Ramos (cell line): ENCODE results near the gene PPFIA1.
"Not testable (repeated sequence)": the region's sequence is repeated elsewhere in the genome, so short reads cannot be mapped to it uniquely, and the experiment has no call there.

Experiments used
- in situ Hi-C: fragments of 300-500 bp; cut with MboI; formaldehyde crosslinking; loops from one replicate; pipeline ENCODE4 v1.14.3; 2022; ENCODE audit warnings: low sequenced_read_pairs; ENCODE audit not compliant: unreplicated experiment

The PPFIA1 gene

DNA sequence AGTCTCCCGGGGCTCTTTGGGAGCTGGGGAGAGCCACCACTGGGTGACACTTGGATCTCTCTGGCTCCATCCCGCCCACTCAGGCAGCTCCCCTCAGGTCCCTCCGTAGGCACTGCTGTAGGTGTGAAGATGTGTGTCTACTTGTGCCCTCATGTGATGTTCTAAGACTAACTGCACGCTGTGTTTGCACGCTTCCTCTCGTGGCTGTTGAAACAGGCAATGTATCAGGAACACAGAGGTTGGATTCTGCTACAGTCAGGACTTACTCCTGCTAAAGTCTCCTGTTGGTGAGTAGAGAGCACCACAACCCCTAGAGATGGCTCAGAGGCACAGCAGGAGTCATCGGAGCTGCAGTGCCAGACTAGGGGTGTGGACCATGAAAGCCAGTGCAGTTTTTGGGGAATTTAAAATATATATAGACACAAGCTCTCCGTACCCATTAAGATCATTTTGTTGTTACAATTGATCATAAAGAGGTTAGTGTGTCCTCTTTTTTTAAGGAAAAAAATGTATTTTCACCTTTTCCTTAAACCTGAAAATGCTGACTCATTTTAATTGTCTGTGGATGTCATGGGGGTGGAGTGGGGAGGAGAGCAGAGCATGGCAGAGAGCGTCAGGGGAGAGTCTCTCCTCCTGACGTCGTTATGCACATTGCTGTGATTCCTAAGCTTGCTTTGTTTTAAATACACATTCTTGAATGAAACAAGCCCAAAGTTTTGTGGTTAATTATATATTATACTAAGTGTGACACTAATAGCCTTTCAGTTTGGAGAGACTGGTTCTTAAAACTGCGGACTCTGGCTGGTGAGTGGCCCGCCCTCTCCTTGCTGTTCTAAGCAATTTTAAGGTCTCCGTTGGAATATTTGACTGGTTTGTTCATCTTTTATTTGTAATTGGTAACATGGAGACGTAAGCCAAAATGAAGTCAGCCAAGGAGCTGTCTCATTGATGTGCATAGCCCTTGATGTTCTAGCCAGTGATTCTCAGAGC, 111.7 kb downstream of the PPFIA1 start:
- in situ Hi-C loops: no loop called here

DNA sequence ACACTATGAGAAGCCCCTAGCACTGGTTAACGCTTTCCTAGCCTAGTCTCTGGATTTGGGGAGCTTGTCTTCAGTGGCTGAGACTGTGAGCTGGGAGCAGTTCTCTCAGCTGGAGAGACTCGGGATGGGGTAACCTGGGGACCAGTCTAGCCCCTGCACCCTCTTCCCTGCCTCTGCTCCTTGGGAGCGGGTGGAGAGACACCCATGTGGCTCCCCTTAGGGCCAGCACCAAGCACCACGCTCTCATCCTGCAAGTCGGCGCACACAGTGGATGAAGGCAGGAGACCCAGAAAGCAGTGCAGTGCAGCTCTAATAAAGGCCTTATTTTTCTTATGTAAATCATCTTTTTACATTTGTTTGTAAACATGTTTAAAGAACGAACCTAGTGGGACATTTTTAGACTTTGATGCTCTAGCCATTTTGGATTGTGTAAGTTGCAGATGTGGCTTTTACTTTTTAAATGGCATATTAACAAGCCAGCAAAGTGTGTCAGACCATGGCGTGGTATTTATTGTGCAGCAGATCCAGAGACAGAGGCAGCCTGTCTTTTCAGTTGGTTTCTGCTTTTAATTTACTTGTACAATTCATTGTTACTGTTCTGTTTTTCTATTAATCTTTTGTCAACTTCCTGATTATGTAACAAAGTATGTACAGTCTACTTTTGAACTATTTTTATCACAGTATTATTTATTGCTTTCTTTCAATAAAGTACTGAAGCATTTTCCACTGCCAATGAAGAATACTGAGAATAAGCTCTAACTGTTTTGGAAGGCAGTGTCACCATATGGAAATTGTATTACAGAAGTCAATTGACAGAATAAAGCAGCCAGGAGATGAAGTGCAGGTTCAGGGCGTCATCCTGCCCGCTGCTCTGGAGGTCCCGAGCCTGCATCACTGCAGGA, 113.4 kb downstream of the PPFIA1 start:
- in situ Hi-C loops: no loop called here

DNA sequence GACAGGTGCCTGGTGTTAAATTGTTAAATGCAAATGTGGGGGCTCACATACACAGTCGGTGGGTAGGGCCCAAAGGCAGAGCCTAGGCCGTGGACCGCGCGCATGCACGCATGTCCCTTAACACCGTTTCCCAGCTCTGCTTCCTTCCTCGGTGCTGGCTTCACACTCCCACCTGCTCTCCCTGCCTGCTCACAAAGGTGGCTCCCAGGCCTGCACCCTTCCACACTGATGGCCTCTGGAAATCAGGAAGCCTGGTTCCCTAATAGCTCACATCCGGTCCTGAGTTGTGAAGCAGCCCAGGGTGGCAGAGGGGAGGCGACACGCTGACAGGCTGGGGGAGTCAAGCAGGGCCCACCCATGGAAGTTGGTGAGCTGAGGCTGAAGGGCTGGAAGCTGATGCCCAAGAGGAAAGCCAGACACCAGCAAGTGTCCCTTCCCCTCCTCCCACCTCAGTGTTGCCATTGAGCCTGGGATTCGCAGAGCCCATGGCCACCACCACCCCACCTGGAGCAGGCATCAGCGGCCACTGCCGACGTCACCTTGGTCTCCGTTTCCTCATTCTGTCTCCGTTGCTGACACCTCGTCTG, 114.2 kb downstream of the PPFIA1 start:
- in situ Hi-C loops: no loop called here

DNA sequence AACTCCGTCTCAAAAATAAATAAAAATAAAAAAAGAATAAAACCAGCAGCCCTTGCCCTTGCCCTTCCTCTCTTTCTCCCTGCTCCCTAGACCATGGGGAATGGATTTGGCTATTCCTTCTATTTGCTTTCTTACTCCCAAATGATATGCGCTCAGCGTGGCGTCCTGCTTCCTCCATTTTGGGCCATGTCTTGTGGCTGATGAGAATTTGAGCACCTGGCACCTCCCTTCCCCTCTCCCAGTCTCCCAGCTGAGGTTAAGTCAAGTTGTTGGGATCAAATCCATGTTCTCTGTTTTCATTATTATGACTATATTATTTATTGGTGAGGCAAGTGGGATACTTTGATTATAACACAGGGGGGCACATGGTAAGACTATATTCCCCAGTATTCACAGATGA, 117.1 kb downstream of the PPFIA1 start:
- in situ Hi-C loops: no loop called here

DNA sequence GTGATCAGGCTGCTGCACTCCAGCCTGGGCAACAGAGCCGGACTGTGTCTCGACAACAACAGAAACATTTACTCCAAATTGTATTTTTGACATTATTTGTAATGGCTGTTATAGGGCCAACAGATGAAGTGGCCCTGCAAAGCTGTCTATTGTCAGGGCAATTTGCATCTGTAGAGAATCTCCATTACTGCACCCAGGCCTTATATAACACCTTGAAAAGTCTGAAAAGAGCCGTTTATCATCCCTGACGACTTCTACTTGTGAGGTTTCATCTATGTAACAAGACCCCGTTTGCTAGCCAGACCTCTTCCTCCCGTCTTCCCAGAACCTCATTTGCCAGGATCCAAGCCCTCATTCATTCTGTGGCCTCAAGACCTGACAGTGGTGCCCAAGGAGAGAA, 118.7 kb downstream of the PPFIA1 start:
- in situ Hi-C loops: no loop called here

DNA sequence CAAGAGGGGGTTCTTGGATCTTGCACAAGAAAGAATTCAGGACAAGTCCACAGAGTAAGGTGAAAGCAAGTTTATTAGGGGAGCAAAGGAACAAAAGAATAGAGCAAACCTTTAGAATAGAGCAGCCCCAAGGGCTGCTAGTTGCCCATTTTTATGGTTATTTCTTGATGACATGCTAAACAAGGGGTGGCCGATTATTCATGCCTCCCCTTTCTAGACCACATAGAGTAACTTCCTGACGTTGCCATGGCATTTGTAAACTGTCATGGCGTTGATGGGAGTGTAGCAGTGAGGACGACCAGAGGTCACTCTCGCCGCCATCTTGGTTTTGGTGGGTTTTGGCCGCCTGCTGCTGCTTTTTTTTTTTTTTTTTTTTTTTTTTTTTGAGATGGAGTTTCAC, 120.4 kb downstream of the PPFIA1 start:
- in situ Hi-C loops: not testable (repeated sequence)

DNA sequence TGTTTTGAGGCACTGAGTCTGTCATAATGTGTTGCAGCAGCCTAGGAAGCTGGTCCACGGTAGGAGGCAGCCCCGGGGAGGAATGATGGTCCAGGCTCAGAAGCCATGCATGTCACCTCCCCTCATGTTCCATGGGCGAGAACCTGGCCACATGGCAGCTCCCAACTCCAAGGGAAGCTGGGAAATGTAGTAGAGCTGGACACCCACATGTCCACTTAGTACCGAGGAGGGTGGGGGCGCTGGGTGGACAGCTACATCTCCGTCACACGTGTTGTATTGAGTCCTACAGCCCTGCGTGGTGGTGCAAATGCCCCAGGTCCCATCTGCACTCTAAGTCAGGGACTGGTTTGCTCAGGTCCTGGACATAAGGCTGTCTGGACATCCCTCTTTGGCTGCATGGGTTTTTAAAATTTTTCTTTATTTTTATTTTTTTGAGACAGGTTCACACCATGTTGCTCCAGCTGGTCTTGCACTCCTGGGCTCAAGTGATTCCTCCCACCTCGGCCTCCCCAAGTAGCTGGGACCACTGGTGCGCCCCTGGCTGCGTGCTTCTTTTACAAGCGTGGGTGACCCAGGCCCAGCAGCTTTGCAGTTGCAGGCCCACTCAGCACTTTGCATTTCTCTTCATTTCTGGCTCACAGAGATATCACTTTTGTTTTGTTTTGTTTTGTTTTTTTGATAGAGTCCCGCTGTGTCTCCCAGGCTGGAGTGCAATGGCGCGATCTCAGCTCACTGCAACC, 123.9 kb downstream of the PPFIA1 start:
- in situ Hi-C loops: no loop called here

DNA sequence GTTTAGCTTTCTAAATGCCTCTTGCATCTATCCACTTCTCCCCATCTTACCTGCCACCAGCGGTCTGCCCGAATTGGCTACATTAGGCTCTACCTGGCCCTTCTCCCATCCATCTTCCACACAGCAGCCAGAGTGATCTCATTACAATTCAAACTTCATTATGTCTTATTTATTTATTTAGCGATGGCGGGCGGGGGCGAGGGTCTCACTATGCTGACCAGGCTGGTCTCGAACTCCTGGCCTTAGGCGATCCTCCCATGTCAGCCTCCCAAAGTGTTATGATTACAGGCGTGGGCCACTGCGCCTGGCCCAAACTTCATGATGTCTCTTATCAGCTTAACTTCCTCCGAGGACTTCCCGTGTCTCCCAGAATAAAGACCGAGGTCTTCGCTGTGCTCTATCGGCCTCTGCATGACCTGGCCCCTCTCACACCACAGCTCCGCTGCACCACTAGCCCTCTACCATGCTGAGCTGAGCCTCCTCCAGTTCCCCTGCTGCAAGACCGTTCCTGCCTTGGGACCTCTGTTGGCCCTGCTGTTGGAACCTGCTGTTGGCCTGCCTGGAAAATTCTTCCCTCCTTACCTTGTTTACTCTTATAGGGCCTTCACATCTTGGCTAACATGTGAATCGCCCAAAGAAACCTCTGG, 127.0 kb downstream of the PPFIA1 start:
- in situ Hi-C loops: no loop called here

DNA sequence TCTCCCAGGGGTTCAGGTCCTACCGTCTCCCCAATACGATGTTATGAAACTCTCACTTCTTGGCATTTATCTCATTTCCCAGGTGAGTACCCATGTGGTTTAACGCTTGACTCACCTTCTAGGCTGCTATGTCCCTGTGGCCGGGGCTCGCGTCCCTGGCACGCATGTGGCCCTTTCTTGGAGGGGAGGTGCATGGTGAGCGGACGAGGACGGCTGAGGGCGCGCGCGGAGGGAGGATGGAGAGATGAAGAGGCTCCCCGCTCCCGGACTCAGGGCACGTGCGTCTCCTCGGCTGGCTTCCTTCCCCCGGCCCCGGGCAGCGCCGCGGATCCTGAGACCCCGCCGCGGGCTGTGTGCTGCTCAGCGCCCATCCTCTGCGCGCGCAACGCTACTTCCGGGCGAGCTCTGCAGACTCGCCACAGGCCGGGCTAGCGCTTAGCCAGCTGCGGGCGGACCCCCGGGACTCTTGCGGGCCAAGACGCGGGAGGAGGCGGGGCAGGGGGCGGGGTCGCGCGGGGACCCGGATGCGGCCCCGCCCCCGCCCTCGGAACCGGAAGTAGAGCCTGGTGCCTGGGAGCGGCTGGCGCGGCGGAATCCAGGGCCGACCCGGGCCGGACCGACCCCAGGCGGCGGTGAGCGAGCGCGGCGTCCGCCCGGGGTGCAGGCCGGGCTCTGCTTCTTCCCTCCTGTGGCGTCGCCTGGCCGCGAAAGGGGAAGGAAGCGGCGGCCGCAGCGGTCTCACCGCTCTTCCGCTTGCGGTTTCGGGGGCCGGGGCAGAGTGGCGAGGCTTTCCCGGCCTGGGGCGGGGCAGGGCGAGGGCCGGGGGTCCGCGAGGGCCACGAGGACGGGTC, 127.7 kb downstream of the PPFIA1 start, which contains the start of gene CTTN:
CTTN (plus strand) TSS at position 547 of the 851 bp plus-strand sequence. CDS start 8,769 bp downstream, outside the sequence.
- in situ Hi-C loops: no loop called here

DNA sequence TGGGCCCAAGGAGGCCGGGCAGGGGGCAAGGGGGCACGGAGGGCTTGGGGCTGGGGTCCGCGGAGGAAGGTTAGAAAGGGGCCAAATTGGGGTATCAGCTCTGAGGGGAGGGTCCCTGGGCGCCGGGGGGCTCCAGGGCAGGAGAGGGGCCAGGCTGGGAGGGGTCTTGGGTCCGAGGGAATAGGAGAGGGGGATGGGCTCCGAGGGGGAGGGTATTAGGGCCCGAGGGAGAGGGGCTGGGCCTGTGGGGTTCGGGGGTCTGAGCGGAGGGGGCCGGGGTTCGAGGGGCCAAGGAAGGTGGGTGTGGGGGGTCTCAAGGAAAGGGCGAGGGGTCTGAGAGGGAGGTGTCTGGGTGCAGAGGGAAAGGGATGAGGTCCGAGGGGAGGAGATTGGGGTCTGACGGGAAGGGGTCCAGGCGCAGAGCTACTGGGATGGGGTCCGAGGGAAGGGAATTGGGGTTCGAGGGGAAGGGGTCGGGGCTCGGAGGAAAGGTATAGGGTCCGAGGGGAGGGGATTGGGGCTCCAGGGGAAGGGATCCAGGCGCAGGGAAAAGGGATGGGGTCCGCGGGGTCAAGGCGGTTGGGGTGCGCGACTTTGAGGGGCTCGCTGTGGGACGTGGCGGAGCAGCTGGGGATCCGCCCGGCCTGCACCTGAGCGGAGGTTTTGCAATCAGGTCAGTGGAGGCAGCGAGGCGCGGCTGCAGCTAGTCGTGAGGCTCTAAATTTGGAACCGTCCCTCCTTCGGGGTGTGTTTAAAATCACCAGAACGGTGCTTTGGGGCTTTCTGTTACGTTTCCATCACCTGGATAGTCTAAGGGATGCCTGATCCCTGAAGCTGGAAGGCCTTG, 128.6 kb downstream of the PPFIA1 start:
- in situ Hi-C loops: no loop called here

DNA sequence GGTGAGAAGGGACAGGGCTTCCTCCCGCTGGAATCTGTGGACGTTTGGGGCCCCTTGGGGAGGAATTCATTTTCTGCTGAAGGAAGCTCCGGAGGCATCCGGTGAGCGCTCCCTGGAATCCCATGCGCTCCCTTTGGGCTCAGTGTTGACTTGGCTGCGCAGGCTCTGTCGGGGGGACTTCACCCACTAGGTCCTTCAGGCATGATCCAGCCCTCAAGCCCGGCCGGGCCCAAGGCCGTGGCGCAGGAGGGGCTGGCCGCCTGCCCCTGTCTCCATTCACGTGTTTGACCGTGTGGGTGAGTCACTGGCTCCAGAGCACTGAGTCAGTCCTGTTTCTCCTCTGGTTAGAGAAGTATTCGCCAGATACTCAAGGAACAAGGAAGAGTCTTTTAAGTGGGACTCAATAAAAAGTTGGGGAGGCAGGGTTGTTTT, 129.2 kb downstream of the PPFIA1 start:
- in situ Hi-C loops: no loop called here

DNA sequence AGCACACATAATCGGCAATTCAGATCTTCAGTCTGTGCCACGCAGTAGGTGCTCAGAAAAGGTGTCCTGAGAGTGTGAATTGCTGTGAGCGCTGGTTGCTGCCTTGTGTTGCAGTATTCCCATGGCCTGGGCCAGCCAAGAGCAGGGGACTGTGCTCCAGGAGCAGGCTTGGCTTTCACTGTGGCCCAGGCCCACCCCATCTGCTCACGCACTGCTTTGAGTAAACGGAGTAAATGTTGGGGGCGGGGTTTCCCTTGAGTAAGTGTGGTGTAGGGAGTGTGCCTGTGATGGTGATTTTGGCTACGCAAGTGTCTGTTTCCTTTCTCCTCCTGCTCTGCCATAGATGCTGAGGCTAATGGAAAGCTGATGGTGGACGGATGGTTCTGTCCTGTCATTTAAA, 130.2 kb downstream of the PPFIA1 start:
- in situ Hi-C loops: no loop called here

DNA sequence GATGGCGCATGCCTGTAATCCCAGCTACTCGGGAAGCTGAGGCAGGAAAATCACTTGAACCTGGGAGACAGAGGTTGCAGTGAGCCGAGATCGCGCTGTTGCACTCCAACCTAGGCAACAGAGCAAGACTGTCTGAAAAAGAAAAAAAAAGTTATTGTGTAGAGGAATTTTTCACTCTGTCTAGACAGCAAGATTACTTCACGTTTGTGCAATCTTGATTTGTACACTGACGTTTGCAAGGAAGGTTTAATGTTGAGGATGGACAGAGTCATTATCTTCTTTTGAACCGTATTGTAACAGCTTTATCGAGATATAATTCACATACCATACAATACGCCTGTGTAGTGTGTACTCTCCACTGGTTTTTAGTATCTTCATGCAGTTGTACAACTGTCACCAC, 131.5 kb downstream of the PPFIA1 start:
- in situ Hi-C loops: no loop called here

DNA sequence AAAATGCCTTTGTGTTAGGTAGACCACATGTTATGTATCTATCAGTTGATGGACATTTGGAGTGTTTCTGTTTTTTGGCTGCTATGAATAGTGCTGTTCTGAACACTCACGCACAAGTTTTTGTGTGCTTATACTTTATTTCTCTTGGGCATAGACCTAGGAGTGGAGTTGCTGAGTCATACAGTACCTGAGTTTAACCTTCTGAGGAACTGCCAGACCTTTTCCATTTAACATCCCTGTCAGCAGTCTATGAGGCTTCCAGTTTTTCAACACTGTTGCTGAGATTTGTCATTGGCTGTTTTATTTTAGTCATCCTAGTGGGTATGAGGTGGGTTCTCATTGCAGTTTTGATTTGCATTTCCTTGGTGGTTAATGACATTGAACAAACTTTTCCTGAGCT, 132.2 kb downstream of the PPFIA1 start:
- in situ Hi-C loops: no loop called here

DNA sequence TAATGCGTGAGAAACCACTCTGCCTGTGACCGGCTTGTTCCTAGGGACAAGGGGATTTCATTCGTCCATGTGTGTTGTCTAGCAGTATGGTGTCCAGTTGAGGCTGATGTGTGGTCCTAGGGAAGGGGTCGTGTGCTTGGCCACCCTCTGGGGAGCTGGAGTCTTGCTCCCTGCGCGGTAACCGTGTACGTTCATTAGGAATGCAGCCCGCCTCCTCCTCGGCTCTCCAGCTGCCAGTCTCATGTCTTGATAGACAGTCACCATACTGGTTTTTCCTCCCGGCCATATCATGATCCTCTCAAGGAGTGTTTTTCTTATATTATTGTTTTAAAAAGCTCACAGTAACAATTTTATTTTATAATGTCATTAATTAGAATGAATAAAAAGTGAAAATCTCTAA, 133.8 kb downstream of the PPFIA1 start:
- in situ Hi-C loops: no loop called here

DNA sequence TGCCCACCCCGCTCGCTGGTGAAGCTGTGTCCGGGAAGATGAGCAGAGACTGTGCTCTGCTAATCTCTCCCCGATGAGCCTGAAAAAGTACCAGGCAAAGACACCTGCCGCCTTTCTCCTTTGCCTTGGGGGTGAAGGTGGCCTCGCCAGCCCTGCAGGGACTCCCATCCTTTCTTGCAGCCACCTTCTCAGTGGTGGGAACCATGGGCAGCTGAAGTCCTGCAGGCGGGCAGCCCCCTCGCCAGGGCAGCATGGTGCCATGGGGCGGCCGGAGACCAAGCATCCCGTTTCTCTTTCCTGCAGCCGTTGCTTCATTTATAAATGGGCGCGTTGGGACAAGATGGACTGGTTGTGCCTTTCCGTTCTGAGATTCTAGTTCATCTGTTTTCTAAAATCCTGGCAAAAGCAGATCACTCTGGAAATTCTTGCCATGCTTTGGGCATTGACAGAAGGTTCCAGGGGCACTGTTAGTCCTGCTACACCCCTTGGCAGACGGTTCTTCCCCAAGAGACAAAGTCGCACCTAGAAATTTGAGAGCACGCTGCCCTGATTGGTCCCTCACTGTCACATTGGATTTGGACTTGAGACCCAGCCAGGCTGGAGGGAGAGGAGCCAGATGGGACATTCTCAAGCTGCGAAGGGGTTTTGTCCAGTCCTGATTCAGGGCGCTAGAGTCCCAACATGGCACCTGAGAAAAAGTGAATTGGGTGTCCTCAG, 135.3 kb downstream of the PPFIA1 start:
- in situ Hi-C loops: no loop called here

DNA sequence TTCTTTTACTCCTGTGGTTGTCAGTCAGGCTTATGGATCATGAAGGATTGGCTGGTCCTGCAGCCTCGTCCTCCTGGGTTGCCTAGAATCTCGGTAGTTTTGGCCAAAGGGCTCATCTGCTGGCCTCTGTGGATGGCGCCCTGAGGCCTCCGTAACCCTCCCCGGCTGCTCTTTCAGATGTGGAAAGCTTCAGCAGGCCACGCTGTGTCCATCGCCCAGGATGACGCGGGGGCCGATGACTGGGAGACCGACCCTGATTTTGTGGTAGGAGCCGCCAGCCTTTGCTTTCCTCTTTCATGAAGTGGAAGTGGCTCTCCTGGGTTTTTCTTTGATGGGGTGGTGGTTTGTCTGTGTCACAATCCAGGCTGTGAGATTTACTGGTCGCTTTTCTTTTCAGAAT, 136.6 kb downstream of the PPFIA1 start:
- in situ Hi-C loops: no loop called here
